ENCODE measurements around the gene NIBAN1.
"Not testable (repeated sequence)": the region's sequence is repeated elsewhere in the genome, so short reads cannot be mapped to it uniquely, and the experiment has no call there.

Gene NIBAN1

DNA sequence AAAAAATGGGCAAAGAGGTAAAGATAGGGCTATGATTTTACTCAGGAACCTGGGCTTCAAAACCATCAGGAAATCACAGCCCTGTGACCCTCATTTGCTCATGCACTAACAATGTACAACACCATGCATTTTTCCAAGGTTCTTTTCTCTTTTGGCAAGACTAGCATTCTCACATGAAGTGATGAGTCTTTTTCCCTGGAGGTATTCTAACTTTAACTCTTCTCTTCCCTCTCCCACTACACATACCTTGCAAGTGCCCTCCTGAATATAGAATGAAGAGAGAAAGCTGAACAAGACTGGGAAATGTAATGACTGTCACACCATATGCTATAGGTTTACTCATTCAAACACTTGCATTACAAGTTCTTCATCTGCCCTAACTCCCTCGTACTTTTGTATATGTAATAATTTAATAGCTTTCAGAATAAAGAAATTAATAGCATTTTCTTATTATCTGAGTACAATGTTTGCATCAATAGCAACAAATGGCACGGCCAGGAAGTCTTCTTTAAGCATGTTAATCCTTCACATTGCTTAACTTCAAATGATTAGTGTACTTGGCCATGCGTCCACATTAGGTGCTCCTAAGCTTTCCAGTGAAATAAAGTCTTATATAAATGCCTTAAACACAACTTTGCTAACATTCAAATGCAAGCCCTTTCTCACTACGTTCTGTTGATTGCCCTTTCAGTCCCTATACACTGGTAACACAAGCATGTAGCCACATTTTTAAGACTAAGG is 1.8 kb downstream of the NIBAN1 start:
- DNase-seq = no peak

DNA sequence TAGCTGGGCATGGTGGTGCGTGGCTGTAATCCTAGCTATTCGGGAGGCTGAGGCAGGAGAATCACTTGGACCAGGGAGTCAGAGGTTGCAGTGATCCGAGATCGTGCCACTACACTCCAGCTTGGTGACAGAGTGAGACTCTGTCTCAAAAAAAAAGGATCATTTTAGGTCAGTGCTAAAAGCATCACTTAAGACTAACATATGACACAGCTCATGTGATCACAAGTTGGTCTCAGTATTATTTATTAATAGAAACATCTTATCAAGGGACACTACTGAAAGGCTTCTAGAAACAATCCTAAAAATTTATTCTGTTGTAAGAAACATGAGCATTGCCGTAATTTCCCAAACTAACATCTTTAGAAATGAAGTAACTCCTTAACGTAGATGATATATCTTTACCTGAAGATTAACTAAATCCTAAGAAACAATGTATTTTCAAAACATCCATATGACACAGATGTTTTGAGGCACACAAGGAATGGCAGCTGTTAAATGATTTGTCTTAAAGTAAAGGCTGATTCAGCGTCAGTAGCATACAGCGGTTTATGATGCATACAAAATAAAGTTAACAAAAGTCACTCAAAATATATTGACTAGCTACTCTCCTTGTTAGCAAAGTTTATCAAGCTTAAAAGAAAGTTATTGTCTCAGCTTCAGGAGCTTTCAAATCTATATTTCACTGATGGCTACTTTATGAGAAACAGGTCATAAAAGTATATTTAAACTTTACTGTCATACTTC is 2.6 kb downstream of the NIBAN1 start:
- no peak for DNase-seq

DNA sequence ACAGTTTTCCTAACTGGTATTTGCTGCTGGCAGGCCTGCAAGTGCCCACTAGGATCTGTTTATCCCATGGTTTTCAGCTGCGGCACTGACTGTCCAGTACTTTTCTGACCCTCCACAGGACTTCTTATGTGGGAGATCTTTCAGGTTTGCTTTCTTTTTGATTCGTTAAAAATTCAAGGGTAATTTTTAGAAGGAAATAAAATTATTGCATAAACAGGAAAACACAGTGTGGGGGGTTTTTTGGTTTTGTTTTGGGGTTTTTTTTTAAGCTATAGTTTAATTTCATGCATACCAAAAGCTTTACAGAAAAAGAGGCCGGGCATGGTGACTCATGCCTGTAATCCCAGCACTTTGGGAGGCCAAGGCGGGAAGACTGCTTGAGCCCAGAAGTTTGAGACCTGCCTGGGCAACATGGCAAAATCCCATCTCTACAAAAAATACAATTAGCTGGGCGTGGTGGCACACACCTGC is 3.6 kb downstream of the NIBAN1 start:
- no peak for DNase-seq

DNA sequence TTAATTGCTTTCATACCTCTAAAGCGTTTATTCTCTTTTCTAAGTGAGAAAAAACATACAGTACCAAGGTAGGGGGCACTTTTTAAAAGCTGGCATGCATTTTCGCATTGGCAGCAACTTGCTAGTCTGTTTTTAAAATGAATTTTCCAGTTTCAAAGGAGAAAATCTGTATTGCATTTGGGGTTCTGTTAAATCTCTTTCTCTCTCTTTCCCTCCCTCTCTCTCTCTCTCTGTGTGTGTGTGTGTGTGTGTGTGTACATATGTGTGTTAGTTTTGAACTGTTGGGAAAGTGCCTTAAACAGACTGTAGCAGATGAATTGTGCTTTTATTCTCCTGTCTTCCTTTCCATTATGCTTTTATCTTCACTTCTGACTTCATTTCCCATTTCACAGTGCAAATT is 7.3 kb downstream of the NIBAN1 start:
- no peak for DNase-seq

DNA sequence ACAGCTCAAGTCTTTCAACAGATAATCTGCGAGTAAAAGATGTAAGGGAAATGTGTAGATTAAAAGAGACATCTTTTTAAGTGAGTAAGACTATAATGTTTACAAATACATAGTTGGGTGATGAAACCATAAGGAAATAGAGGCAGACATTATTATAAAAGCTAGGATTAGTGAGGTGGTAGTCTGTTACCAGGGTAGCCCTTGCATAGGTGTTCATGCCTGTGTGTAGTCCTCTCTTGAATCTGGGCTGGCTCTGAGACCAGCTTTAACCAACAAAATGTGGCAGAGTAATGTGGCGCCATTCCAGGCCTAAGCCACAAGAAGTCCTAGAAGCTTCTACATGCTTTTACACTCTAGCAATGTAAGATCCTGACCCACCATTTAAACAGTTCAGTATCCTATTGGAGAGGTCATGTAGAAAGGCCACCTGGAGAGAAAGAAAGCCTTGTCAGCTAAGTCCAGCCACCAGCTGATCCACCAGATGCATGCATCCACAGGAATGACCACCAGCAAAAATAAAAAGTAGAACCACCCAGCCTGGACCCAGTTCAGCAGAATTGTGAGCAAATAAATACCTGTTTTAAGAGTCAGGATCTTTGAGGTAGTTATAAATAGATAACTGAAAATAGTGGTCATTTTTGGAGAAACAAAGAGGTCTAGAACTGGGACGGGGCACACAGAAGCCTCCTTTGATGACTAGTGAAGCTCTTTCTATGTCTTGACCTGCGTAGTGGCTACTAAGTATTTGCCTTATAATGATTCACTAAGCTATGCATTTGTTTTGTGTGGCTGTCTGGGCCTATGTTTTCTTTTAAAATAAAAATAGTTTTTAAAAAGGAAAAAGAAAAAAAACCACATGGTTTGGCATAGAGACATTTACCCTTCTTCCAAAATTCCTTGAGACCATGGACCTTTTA is 8.1 kb downstream of the NIBAN1 start:
- no peak for DNase-seq

DNA sequence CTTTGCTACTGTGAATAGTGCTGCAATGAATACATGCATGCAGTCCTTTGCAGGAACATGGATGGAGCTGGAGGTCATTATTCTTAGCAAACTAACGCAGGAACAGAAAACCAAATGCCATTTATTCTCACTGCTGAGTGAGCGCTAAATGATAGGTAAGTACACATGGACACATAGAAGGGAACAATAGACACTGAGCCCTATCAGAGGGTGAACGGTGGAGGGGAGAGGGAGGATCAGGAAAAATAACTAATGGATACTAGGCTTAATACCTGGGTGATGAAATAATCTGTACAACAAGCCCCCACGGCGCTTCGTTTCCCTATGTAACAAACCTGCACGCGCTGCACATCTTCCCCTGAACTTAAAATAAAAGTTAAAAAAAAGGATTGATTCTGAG is 8.9 kb downstream of the NIBAN1 start:
- DNase-seq = no peak

DNA sequence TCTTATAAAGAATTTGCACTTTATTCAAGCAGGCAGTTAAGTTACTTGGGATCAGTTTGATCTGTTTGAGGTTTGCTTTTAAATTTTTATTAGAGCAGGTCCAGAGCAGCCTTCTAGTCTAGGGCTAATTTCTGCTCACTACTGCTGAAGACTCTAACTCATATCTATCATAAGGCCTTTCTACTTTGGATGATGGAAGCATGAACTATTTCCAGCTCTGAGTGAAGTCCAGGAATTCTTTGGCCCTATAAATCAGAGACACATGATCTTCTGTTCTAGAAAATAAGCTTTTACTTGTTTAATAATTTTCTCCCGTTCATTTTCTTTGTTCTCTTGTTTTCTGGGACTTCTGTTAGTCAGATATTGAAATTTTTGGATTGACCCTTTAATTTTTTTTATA is 14.7 kb downstream of the NIBAN1 start:
- no peak for DNase-seq

DNA sequence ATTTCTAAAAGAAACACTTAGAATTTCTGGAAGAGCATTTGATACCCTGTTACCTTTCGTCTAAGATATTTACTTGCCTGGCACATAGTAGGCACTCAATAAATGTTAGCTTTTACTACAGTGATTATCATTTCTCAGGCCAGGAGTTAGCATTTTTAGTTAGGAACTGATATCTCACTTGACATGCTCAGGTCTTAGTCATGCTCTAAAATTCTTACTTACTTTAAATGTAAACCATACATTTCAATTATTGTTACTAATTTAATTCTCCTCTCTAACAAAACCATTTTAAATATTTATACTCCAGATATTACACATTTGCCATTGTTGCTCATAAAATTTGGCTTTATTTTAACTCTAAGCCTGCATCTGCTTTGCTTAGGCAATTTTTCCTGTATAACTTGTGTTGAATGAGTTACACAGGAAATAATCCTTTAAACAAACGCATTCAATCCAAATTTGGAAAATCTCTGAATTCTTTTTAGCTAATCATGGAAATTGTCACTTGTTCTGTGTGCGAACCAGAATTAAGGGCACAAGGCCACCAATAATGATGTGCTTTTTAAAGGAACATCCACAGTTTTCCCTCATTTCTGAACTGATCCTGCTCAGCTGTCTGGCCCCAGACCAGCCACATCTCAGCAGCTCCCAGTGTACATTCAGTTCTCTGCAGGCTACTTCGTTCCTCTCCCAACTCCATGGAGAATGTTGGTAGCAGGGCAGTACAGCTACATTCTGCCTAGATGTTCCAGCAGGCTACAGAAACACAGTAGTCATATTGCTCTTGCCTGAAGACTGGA is 15.6 kb downstream of the NIBAN1 start:
- DNase-seq = no peak

DNA sequence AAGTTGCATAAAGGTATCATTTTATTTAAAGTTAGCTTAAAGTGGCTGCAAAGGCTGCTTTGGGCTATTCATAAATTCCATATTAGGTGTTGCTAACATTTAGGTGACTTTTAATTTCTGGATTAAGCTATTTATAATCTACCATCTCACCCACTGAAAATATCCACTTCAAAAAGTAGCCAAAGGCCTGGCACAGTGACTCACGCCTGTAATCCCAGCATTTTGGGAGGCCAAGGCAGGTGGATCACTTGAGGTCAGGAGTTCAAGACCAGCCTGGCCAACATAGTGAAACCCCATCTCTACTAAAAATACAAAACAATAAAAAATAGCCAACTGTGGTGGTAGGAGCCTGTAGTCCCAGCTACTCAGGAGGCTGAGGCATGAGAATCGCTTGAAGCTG is 16.4 kb downstream of the NIBAN1 start:
- DNase-seq = not testable (repeated sequence)

DNA sequence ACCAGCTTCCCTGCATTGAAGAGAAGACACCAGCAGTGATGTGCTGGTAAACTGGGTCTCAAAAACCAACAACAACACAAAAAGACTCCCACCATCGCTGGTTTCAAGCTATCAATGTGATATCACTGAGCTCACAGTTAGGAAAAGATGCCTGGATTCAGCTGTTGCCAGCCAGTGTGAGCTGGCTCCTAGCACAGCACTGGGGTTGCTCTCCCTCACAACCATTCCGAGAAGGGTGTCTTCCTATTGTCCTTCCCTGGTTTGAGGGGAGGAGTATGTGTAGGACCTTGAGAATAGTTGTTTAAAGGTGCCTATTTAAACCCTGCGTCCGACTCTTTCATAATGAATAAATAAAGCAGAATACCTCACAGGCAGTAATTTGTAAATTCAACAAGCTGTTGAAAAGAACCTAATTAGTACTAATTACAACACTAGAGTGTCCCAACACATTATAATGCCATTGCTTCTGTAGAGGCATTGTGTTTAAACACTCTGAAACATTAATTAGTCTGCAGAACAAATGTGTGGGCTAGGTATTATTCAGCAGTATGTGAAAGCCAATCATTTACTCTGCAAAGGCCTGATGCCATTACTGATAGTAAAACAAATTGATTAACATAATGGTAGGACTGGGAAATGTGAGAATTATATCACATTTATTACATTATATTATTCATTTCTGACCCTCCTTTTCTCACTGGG is 17.2 kb downstream of the NIBAN1 start:
- DNase-seq = no peak

DNA sequence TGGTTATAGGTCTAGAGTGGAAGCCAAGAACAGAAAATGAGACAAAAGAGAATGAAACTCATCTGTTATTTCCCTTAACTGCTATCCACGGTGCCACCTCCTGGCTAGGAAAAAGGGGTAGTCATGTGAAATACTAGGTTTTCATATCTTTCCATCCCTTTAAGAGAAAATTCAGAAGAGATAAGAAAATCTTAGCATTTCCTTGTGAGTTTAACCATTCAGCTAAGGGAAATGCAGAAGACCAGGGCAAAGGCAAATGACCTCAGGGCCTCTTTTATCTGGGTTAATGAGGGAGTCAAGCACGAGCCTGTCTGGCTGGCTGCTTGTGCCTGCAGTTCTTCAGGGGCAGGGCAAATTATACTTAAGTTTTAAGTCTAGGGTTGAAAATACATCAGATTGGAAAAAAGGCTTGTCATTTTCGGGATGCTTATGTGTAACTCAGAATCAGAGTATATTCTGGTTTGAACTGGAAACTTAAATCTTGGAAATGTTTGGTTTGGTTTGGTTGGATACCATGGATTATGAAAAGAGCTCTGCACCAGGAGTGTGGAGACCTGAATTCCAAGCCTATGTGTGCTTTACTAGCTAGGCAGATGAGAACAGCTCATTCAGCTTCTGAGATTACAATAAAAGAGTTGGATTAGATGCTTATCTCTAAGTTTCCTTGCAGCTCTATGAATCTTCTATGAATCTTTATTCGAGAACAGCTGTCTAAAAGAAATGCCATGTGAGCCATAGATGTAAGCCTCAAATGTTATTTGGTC is 19.9 kb downstream of the NIBAN1 start:
- no peak for DNase-seq

DNA sequence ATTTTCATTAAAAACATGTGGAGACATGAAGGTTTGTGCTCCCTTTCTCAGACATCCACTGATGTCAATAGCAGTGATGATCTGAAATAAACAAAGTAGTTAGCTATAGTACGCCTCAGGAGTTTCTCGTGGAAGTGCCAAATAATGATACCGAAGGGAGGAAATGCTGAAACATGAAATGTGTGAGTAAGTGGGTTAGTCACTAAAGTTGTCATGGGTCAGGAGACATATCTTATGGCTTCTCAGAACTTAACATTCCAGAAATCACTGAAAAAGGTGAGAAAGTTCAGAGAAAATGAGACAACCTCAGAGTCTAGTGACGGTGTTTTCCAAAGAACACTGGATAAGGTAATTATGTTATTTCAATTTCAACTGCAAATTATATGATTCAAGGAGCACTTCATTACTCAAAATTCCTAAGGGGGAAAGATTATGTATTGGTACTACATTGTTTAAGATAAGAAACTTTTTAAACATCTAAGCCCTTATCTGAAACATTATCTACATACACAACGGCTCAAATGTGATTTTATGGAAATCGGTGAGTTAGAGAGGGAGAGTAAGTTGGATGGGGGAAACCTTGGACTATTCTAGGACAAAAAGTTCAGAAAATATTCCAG is 20.6 kb downstream of the NIBAN1 start:
- DNase-seq = no peak

DNA sequence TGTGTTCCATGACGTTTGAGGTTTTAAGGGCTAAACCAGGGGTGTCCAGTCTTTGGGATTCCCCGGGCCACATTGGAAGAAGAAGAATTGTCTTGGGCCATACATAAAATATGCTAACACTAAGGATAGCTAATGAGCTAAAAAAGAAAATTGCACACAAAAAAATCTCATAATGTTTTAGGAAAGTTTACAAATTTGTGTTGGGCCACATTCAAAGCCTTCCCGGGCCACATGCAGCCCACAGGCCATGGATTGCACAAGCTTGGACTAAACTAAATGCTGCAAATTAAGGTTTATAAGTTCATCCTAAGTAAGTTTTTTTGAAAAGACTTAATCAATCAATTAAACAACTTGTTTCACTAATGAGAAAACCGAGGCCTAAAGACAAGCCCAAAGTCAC is 21.9 kb downstream of the NIBAN1 start:
- DNase-seq = no peak

DNA sequence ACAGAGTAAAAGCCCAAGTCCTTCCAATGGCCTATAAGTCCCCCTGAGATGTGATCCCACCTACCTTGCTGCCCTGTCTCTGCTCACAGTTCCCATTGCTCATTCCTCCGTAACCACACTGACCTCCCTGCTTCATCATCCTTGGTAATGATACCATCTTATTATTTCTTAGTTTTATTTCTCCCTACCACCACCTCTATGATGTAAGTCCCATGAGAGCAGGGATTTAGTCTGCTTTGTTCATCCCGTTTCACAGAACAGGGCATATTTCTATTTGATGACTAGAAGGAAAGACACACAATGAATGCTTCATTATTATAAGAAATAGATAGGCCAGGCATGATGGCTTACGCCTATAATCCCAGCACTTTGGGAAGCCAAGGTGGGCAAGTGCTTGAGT is 22.5 kb downstream of the NIBAN1 start:
- no peak for DNase-seq

DNA sequence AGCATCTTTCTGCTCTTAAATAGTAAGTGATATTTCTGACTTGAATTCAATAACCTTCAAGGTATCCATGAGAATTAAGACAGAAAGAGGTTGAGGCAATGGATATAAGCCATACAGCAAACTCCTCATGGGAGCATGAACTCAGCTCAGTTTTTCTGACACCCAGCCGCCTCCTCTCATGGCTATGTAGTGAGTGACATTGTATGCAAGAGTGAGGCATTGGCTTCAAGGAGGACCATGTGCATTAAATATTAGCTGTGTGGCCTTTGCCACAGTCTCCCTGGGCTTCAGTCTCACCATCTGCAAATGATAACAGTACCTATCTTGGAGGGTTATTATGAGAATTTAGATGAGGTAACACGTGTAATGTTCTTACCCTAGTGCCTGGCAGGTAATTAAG is 23.4 kb downstream of the NIBAN1 start:
- DNase-seq = no peak

DNA sequence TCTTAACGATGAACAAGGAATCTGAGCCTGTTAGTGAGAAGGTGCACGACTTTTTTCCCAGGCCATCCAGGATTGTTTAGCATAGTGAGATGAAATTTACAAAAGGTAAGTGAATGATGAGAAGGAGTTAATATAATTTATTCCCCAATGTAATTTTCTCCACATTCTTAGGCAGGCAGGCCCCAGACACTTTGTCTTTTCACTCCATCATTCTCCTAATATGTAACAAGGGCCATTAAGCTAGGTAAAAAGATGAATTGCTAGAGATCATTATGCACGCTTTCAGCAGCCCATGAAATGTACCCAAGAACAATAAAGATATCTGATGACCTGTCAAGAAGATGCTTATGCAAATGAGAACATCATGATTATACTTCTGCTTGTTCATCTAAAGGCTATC is 24.1 kb downstream of the NIBAN1 start:
- DNase-seq = no peak

DNA sequence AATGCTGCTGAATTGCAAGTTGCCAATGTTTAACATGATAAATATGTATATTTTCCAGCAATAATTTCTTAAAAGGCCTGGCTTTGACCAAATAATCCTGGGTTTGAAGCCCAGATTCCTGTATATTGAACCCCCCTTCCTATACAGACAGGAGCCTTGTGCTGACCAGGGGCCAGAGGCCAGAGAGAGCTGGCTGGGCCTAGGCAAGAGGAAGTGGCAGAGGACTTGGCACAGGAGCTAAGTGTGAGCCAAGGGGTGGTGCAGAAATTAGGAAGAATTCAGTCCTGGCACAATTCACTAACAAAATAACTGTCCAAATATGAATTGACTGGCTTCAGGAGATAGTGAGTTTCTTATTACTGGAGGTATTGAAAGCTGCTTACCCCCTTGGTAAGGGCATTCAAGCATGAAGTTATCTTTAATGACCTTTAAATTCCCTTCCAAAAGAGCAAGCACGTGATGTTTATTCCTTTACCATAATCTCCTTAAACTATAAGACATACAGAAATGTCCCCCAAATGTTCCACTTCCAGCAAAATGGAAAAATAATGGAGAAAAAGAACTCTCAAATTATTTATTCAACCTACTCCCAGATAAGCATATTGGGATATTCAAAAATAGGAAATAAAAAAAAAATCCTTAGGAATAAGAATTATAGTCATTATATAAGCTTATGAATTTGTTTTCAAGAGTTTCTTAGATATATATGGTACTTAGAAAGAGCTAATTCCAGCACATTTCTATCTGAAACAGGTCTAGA is 26.6 kb downstream of the NIBAN1 start:
- DNase-seq = peak; percentile 62

DNA sequence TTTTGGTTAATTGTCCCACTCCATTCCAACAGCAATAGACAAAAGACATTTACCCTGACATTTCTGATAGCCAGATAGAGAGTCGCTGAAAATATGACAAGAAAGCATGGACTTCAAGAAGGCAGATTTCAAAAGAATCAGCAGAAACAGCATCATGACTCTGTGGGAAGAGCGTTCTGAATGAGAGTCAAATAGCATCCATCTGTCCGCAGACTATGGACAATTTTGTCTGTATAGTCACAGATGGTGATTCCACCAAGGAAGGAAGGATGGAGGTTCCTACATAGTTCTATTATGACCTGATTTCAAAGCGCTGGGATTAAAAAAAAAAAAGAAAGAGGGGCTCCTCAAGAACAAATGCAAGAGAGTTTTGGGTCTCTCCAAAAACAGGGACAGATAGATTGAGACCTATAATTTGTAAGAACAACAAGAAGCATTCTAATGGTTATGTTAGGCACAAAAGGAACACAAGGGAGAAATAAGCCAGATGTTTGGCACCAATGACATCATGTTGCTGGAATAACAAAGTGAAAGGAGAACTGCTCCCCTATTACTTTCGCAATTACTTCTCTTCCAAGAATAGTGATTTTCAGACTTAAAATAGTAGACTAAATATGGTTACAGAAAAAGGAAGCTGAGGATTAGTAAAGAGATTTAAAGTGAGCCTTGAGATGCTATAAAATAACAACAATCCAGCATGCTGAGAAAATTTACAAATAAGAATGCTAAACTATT is 28.5 kb downstream of the NIBAN1 start:
- peak; percentile 31 for DNase-seq

DNA sequence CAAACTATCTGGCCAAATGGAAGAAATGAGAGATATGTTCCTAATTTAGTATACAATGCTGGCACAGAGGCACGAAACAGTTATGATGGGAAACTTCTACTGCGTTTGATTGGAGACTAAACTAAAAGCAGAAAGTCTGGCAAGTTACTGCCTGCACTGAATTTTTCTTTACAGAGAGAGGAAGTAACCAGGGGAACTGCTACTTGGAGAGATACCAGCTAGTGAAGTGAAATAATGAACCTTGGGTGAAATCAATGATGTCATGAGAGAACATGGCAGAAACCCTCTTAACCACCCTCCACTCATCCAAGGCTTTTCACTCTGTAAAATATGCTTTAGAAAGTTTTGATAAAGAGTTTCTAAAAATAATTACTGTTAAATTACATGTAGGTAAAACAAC is 29.3 kb downstream of the NIBAN1 start:
- no peak for DNase-seq

Measured in NCI-H2171 treated with DMSO at 0.1 percent for 48 hours (cell line).